Measurements from ENCODE around the gene CBLIF.

Gene CBLIF

GRCh38 chr11:59812220-59812619, 33.1 kb downstream of the CBLIF start:
- no peaks in the 10 kb centered on the region for H4K20me1 ChIP-seq (ENCODE audit: insufficient read depth)
- no peak overlapping the region for H2AFZ ChIP-seq (ENCODE audit: low read depth)
- H3K79me2 ChIP-seq (ENCODE audit: insufficient read depth, low read depth) = peaks cover 19% of the 10 kb centered on the region
- no peaks in the 10 kb centered on the region; the same call in 1 of the 2 replicates for H3K36me3 ChIP-seq (ENCODE audit: insufficient read depth)
- no peak overlapping the region for H3K27ac ChIP-seq
- peaks cover 29% of the 10 kb centered on the region for H3K4me1 ChIP-seq (ENCODE audit: low read depth, poor library complexity, severe bottlenecking)
- no peak overlapping the region for H3K4me2 ChIP-seq
- H3K4me3 ChIP-seq (IDR thresholded peaks at IDR 0.05; ENCODE audit: insufficient read depth, low read depth, low read length) = no peak overlapping the region
- no peaks in the 10 kb centered on the region for H3K27me3 ChIP-seq (ENCODE audit: insufficient read depth, low read depth)
- no peak for TF ChIP-seq CTCF (conservative IDR thresholded peaks at IDR 0.05; ENCODE audit: low read depth, low read length)
- no peak overlapping the region for H3K9ac ChIP-seq

- peak overlapping the region; percentile 93; the same call in 1 of the 2 replicates for H3K9ac ChIP-seq
- H3K79me2 ChIP-seq (ENCODE audit: insufficient read depth, low read depth) = peaks cover 19% of the 10 kb centered on the region
- H2AFZ ChIP-seq (ENCODE audit: low read depth) = peak overlapping the region; percentile 100
- H3K27me3 ChIP-seq (ENCODE audit: insufficient read depth, low read depth) = no peaks in the 10 kb centered on the region
- H3K4me1 ChIP-seq (ENCODE audit: low read depth, poor library complexity, severe bottlenecking) = peaks cover 21% of the 10 kb centered on the region
- peaks cover 6% of the 10 kb centered on the region; the same call in 1 of the 2 replicates for H3K36me3 ChIP-seq (ENCODE audit: insufficient read depth)
- no peak overlapping the region for H3K4me3 ChIP-seq (IDR thresholded peaks at IDR 0.05; ENCODE audit: insufficient read depth, low read depth, low read length)
- no peaks in the 10 kb centered on the region for H4K20me1 ChIP-seq (ENCODE audit: insufficient read depth)
- peak overlapping the region; percentile 61 for H3K4me2 ChIP-seq
- H3K27ac ChIP-seq = peak overlapping the region; percentile 90; the same call in 1 of the 2 replicates
- TF ChIP-seq CTCF (conservative IDR thresholded peaks at IDR 0.05; ENCODE audit: low read depth, low read length) = no peak
Measured at GRCh38 chr11:59810911-59811259, 34.4 kb downstream of the CBLIF start.

- Histone ChIP-seq H3K4me1 (ENCODE audit: low read depth, poor library complexity, severe bottlenecking) (peaks cover 21% of the 10 kb centered on the region), H3K4me3 (IDR thresholded peaks at IDR 0.05; ENCODE audit: insufficient read depth, low read depth, low read length) (no peak within 1 kb of the TSS), H3K27me3 (ENCODE audit: insufficient read depth, low read depth) (no peaks in the 10 kb centered on the region), H3K79me2 (ENCODE audit: insufficient read depth, low read depth) (peaks cover 19% of the 10 kb centered on the region), H3K9ac (peak within 1 kb of the TSS; percentile 93), H4K20me1 (ENCODE audit: insufficient read depth) (no peaks in the 10 kb centered on the region), H3K27ac (peak within 1 kb of the TSS; percentile 90), H3K4me2 (peak within 1 kb of the TSS; percentile 74), H2AFZ (ENCODE audit: low read depth) (peak within 1 kb of the TSS; percentile 100), H3K36me3 (ENCODE audit: insufficient read depth) (peaks cover 6% of the 10 kb centered on the region; the same call in 1 of the 2 replicates)
- TF ChIP-seq CTCF (conservative IDR thresholded peaks at IDR 0.05; ENCODE audit: low read depth, low read length) = no peak
Measured at GRCh38 chr11:59810189-59810910, 34.9 kb downstream of the CBLIF start, which contains the start of gene MRPL16. MRPL16 (minus strand) TSS chr11:59810778; CDS start chr11:59810658, 120 bp downstream.

- no peaks in the 10 kb centered on the region for H4K20me1 ChIP-seq (ENCODE audit: insufficient read depth)
- no peak overlapping the region for H3K4me3 ChIP-seq (IDR thresholded peaks at IDR 0.05; ENCODE audit: insufficient read depth, low read depth, low read length)
- H2AFZ ChIP-seq (ENCODE audit: low read depth) = no peak overlapping the region
- peaks cover 19% of the 10 kb centered on the region for H3K79me2 ChIP-seq (ENCODE audit: insufficient read depth, low read depth)
- peaks cover 25% of the 10 kb centered on the region for H3K4me1 ChIP-seq (ENCODE audit: low read depth, poor library complexity, severe bottlenecking)
- no peaks in the 10 kb centered on the region for H3K27me3 ChIP-seq (ENCODE audit: insufficient read depth, low read depth)
- no peak overlapping the region for H3K4me2 ChIP-seq
- H3K36me3 ChIP-seq (ENCODE audit: insufficient read depth) = peaks cover 6% of the 10 kb centered on the region; the same call in 1 of the 2 replicates
- TF ChIP-seq CTCF (conservative IDR thresholded peaks at IDR 0.05; ENCODE audit: low read depth, low read length) = no peak
- H3K27ac ChIP-seq = no peak overlapping the region
- no peak overlapping the region for H3K9ac ChIP-seq
Measured at GRCh38 chr11:59807047-59807610, 38.2 kb downstream of the CBLIF start.

All from KMS-11 (cell line).